H54 (cell line): ENCODE measurements around the gene TTC23L.

Experiments
- DNase-seq: peaks from one replicate; pipeline ENCODE4 v3.0.0; 2011; ENCODE audit warnings: low spot score, mixed read lengths; ENCODE audit not compliant: insufficient read length
- FAIRE-seq: peaks from 3 replicates; lab custom pipeline; 2011; peaks lifted over from hg19 to GRCh38; lab: Jason Lieb, UNC
- POLR2A ChIP-seq: IDR thresholded peaks from 2 replicates; pipeline ENCODE4 v1.6.1; 2011; ENCODE audit warnings: low read depth, mild to moderate bottlenecking, low read length

The TTC23L gene

DNA sequence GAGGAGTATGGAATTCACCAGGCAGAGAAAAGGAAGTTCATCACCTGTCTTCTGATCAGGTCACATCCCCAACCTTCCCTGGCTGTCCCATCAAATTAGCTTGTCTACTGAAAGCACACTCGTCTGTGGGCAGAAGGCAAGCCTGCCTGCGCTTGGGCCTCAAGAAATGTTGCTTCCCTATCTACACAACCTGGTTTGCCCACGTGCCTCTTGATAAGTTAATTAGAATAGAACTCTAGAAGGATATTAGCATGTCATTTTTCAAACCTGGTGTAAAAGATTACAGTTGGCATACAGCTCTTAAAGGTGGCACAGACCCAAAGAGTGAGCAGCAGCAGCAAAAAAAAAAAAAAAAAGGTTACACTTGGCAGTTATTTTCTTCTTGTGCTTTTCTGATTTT lies 5.1 kb downstream of the TTC23L start:
- DNase-seq (no peak), FAIRE-seq (no peak)
- TF ChIP-seq POLR2A: no peak

GRCh38 chr5:34844999-34845398 lies 6.0 kb downstream of the TTC23L start:
- FAIRE-seq: no peak
- no peak for TF ChIP-seq POLR2A
- no peak for DNase-seq

GRCh38 chr5:34847056-34847455 lies 8.1 kb downstream of the TTC23L start:
- DNase-seq (no peak), FAIRE-seq (no peak)
- TF ChIP-seq POLR2A: no peak

DNA sequence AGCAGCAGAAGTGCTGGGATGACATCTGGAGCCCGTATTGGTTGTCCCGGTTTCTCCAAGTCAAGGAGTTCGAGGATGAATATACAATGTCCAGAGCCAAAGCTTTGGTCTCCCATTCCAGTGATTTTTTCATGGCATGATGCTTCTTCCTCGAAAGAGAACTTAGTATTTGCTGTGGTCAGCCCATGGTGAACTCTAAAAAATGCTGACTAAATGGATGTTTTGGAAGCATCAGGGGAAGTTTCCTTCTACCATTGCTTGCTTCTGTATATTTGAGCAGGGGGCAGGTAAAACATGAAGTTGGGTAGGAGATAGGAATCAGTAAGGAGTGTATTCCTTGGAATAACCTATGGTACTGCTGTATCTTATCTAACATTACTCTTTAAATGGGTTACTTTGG lies 8.6 kb downstream of the TTC23L start:
- no peak for FAIRE-seq
- no peak for TF ChIP-seq POLR2A
- DNase-seq: no peak

- no peak for FAIRE-seq
- TF ChIP-seq POLR2A: no peak
Observed at GRCh38 chr5:34848230-34848629, 9.3 kb downstream of the TTC23L start.

DNA sequence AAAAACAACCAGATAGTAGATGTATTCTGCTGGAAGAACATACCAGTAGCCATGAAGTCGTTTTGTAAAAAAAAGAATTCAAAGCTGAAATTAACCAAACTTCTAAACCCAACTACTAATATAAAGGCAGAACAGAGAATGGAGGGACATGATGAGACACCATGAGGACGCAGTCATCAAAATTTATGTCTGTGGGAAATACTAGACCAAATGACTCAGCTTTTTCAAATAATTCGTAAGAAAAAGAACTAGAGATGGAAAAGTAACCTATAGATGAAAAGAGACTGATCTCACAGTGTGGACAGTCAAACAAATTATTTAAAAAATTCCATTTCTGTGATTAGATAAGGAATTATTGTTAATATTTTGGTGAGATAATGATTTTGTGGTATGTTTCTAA lies 10.3 kb downstream of the TTC23L start:
- DNase-seq (no peak), FAIRE-seq (no peak)
- TF ChIP-seq POLR2A: no peak

More at GRCh38 chr5:34848230-34848629, 9.3 kb downstream of the TTC23L start:
- DNase-seq: no peak

- TF ChIP-seq POLR2A: no peak
- FAIRE-seq (no peak), DNase-seq (no peak)
Observed at GRCh38 chr5:34854459-34855174, 15.7 kb downstream of the TTC23L start.

GRCh38 chr5:34857161-34857560 lies 18.2 kb downstream of the TTC23L start:
- no peak for TF ChIP-seq POLR2A
- DNase-seq (no peak), FAIRE-seq (no peak)

DNA sequence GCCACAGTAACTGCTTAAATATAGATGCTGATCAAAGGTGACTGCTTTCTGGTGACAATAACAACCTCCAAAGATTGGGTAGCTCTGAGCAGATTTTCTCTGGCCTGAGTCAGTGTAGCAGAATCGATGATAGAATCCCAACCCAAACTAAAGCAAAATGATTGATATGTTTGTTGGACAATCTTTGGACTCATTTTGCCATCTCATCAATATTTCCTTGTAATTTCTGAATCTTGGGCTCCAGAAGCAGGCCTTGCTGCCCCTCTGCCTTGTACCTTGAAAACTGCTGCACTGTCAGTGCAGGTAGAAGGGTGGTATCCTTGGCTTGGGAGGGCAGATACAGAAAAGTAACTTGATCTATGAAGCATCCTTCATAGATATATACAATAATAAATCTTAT lies 18.9 kb downstream of the TTC23L start:
- no peak for FAIRE-seq
- no peak for DNase-seq

DNA sequence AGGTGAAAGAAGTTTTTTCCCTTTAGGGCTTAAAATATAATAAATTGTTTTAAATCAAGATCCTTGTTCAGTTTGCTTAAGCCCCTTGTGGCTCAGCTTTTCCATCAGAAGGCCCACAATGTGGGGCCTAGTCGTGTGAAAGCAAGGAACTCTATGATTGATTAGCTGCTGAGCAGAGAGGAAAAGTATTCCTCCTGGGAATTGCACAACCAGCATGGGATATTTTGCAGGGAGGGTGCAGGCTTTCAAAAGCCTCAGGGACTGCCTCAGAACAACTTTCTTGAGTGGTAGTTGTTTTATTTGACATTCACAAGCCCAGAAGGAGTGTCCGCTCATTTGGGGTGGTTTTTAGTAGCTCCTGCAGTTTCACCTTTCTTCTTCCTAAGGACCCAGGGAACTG lies 19.8 kb downstream of the TTC23L start:
- no peak for FAIRE-seq
- no peak for TF ChIP-seq POLR2A
- no peak for DNase-seq

More for the DNA sequence above, 18.9 kb downstream of the TTC23L start:
- TF ChIP-seq POLR2A: no peak

DNA sequence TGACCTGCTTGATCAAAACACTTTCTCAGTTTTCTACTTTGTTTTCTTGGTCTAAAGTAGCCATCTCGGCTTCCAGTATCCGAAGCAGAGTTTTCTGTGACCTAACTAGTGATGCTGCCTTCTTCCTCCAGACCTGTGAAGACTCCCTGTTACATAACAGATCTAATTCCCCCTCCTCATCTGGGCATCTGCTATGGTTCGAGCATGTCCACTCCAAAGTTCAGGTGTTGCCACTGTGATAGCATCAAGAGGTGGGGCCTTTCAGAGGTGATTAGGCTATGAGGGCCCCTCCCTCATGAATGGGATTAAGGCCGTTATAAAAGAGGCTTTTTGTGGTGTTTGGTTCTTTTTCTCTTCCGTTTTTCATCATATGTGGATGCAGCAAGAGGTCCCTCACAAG lies 20.3 kb downstream of the TTC23L start:
- DNase-seq (no peak), FAIRE-seq (no peak)
- TF ChIP-seq POLR2A: no peak

DNA sequence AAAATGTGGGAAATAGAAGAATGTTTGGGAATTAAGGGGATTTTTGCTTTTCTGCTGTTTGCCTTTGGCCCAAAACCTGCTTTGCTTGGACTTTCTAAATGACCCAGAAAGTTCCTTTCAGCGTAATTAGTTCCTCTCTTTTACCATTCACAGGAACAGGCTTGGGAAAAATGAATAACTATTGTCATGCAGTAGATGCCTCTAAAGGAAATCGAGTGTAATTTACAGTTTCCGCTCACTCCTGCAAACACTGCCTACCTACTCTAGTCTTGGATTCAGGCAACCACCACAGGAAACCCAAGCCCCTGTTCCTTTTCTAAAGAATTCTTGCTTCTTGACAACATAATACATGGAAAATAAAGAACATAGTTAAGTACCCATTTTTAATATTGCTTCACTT lies 25.0 kb downstream of the TTC23L start:
- FAIRE-seq (no peak), DNase-seq (no peak)
- no peak for TF ChIP-seq POLR2A

DNA sequence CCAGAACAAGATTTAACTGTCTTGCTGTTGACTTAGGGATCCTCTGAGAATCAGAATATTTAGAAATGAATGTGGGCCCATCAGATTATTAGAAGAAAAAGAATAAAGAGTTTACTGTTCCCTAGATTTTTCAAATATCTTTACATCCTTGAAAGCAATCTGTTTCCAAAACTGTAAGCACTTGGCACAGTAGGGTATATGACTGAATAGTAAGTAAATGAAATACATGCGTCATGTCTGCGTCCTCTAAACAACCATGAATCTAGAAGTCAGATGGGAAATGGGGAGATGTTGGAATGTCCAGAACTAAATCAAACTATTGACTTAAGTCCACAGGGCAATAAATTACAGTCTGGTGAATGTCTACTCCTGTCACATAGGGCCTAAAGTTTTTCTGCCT lies 26.1 kb downstream of the TTC23L start:
- no peak for DNase-seq
- no peak for FAIRE-seq
- TF ChIP-seq POLR2A: no peak

DNA sequence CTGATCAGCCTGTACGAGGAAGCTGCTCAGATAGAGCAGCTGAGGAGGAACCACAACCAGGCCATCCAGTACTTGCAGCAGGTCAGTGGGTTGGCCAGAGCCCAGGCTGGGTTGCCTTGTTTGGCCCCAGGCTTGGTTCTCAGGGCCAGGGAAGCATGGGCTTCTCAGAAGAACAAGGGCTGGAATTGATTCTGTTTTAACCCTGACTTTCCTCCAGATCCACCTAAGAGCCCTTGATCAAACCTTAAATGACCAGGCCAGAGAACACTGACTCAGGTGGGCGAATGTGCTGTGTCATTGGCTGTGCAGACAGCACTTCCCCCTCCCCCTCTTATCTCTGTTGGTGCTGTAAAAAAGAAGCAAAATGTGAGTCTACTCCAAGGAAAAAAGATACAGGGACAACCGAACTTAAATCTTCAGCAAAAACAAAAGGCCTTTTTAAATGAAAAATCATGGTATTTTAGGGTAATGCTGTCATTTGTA lies 28.1 kb downstream of the TTC23L start:
- no peak for DNase-seq
- FAIRE-seq: no peak
- TF ChIP-seq POLR2A: no peak

- DNase-seq (no peak), FAIRE-seq (no peak)
- TF ChIP-seq POLR2A: no peak
Observed at GRCh38 chr5:34867660-34868059, 28.7 kb downstream of the TTC23L start.
